ENCODE measurements around the gene NFATC1. TPM values are rescaled to one million over a fixed set of nuclear protein-coding genes. Genes with fewer than 3 reads are reported as not detected.

The NFATC1 gene
- polyA plus RNA-seq, 1 experiment = 0.73 TPM

GRCh38 chr18:79521416-79522205 lies 125.9 kb downstream of the NFATC1 start:
- DNase-seq (ENCODE audit: low read depth, low spot score) = no peak
- POLR2A ChIA-PET = no interaction called here
- H3K27me3 ChIP-seq (ENCODE audit: control insufficient read depth, insufficient read depth, low read length) = peaks cover 19% of the 10 kb centered on the region
- CTCF ChIA-PET = no interaction called here
- no peak overlapping the region for H3K27ac ChIP-seq (ENCODE audit: low read depth, low read length)
- peaks cover 16% of the 10 kb centered on the region for H3K9me3 ChIP-seq (ENCODE audit: control insufficient read depth, insufficient read depth, low read length)
- TF ChIP-seq CTCF (IDR thresholded peaks at IDR 0.05; ENCODE audit: low read depth, low read length) = no peak
- no peak overlapping the region for H3K4me3 ChIP-seq (ENCODE audit: low read depth, low read length)

- ChIA-PET POLR2A (no interaction called here), CTCF (interaction anchor here (0.8 kb wide), 1 partner anchor 141 kb away, joined by 4 read pairs; no protein-coding TSS in a partner anchor)
Measured at GRCh38 chr18:79522451-79523205, 126.9 kb downstream of the NFATC1 start.

GRCh38 chr18:79523206-79523735 lies 127.5 kb downstream of the NFATC1 start:
- DNase-seq (ENCODE audit: low read depth, low spot score) = no peak
- POLR2A ChIA-PET = no interaction called here
- no peak for TF ChIP-seq CTCF (IDR thresholded peaks at IDR 0.05; ENCODE audit: low read depth, low read length)
- Histone ChIP-seq H3K27me3 (ENCODE audit: control insufficient read depth, insufficient read depth, low read length) (peaks cover 18% of the 10 kb centered on the region), H3K4me3 (ENCODE audit: low read depth, low read length) (no peak overlapping the region), H3K27ac (ENCODE audit: low read depth, low read length) (no peak overlapping the region), H3K9me3 (ENCODE audit: control insufficient read depth, insufficient read depth, low read length) (peaks cover 11% of the 10 kb centered on the region)
- CTCF ChIA-PET = interaction anchor here (0.8 kb wide), 1 partner anchor 142 kb away, joined by 4 read pairs; no protein-coding TSS in a partner anchor

More at GRCh38 chr18:79522451-79523205, 126.9 kb downstream of the NFATC1 start:
- H3K27me3 ChIP-seq (ENCODE audit: control insufficient read depth, insufficient read depth, low read length) = peaks cover 20% of the 10 kb centered on the region
- H3K27ac ChIP-seq (ENCODE audit: low read depth, low read length) = no peak overlapping the region
- H3K9me3 ChIP-seq (ENCODE audit: control insufficient read depth, insufficient read depth, low read length) = peaks cover 16% of the 10 kb centered on the region
- no peak for DNase-seq (ENCODE audit: low read depth, low spot score)
- H3K4me3 ChIP-seq (ENCODE audit: low read depth, low read length) = no peak overlapping the region
- no peak for TF ChIP-seq CTCF (IDR thresholded peaks at IDR 0.05; ENCODE audit: low read depth, low read length)

GRCh38 chr18:79523736-79524180 lies 128.0 kb downstream of the NFATC1 start:
- CTCF ChIA-PET = no interaction called here
- Histone ChIP-seq H3K4me3 (ENCODE audit: low read depth, low read length) (no peak overlapping the region), H3K27me3 (ENCODE audit: control insufficient read depth, insufficient read depth, low read length) (peaks cover 15% of the 10 kb centered on the region), H3K9me3 (ENCODE audit: control insufficient read depth, insufficient read depth, low read length) (peaks cover 6% of the 10 kb centered on the region; the same call in 1 of the 2 replicates), H3K27ac (ENCODE audit: low read depth, low read length) (no peak overlapping the region)
- POLR2A ChIA-PET = no interaction called here
- TF ChIP-seq CTCF (IDR thresholded peaks at IDR 0.05; ENCODE audit: low read depth, low read length) = no peak
- DNase-seq (ENCODE audit: low read depth, low spot score) = no peak
